Stimulated activated CD4-positive, alpha-beta T cell treated with anti-CD3 and anti-CD28 coated beads, Interleukin-12 subunit alpha, Interleukin-12 subunit beta, amount 100 ng/mL, for 4 hours (primary cell): ENCODE results near the gene VEGFD.

Source experiments
- DNase-seq: peaks from one replicate; pipeline ENCODE4 v3.0.0-alpha.2; 2020

The VEGFD gene, protein sequence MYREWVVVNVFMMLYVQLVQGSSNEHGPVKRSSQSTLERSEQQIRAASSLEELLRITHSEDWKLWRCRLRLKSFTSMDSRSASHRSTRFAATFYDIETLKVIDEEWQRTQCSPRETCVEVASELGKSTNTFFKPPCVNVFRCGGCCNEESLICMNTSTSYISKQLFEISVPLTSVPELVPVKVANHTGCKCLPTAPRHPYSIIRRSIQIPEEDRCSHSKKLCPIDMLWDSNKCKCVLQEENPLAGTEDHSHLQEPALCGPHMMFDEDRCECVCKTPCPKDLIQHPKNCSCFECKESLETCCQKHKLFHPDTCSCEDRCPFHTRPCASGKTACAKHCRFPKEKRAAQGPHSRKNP

GRCh38 chrX:15384304-15384703 lies at the start of gene VEGFD:
Gene VEGFD, minus strand, starts transcription at chrX:15384413. Its CDS starts 467 bp downstream, at chrX:15383946.
- no peak for DNase-seq

- DNase-seq = no peak
Measured at GRCh38 chrX:15430584-15430983, 46.4 kb upstream of the VEGFD start.

GRCh38 chrX:15430076-15430475 lies 45.9 kb upstream of the VEGFD start:
- no peak for DNase-seq

DNA sequence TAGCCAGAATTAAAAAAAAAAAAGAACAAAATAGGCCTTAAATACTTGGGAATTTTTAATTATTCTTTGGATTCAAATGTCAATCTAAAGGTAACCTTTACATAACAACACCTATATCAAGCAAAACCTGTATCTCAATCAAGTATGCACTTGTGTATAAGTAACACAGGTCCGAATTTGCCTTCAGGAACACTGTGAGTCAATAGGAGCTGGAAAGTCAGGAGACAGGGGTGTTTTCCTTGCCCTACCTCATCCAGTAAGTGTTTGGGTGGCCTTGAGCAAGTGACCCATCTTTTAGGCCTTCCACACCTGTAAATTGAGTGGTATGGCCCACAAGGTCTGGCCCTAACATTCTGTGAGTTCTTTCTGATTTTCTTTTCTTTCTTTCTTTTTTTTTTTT lies 40.8 kb upstream of the VEGFD start:
- DNase-seq = no peak

DNA sequence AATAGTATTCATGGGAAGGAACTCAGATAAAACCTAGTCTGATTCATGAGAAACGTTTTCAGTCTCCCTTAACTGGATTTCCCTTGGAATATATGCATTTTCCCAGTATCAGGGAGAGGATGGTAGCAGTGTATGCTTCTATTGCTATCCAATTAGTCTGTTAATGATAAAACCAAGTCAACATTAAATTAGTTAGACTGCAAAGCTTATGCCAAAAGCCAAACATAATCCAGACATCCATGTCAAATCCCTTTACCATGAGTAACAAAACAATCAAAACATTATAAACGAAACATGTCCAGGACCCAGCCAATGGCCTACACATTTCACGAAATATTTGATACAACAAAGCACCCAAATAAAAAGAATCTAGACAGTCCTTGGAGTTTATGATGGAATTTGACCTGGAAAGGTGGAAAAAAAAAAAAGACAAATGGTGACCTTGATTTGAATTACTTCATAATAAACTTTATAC lies 34.5 kb upstream of the VEGFD start:
- no peak for DNase-seq

DNA sequence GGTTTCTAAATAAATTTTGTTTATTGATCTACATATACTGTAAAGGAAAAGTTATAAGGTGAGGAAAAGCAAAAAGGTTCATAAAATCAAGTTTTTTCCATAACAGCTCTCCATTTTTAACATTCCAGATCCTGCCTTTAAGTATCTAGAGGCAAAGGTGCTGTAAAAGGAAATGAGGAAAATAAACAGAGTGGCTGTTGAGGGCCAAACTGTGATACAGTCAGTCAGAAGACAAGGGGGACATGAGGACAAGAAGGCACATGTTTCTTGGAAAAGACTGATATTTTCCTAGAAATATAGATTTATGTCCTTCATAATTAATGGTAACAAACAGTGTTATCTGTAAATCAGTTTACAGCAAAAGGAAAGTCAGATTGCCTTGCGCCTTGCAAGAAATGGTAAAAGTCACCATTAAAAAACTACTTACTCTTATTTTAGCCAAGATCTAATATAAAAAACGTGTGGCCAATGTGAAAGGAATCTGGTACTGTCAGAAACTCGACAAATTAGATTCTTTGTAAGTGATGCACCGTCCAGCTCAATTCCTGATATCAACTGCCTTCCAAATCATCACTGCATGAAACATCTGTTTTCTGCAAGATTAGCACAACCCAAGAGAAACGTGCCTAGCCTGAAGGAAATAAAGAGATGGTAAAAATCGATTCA lies 34.0 kb upstream of the VEGFD start:
- DNase-seq = no peak

- no peak for DNase-seq
Measured at GRCh38 chrX:15416133-15416993, 32.1 kb upstream of the VEGFD start.

- no peak for DNase-seq
Measured at GRCh38 chrX:15413101-15413500, 28.9 kb upstream of the VEGFD start.

DNA sequence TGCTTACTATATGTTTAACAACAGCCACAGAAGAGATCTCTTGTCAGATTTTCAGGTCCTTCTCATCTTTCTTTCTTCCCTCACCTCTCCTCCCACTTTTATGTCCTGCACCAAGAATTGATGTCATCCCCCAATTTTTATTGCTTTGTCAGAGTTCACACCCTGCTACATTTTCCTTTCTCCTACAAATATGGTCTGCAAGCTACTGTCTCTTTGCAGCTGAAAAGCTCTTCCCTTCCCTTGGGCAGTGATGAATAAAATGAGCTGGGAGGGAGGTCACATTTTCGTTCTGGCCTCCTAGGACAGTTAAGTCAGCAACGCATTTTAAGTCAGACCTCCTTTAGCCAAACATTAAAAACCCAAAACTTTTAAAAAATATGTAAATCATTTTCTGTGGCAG lies 26.7 kb upstream of the VEGFD start:
- no peak for DNase-seq

DNA sequence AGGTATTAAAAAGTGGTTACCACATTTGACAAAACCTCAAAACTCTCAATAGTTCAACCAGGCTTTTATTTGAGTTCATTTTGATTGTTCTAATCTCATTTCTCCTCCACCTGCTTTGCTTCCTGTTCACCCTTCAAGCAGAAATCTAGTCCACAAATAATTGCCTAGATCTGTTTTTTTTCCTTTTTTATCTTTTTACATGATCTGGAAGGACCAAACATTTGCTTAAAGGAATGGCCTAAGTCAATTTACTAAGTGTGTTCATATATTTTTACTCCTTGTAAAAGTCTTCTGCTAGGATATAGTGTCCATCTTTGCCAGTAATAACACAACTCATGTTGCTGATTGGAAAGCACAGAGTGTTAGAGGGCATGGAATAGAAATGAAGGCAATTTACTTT lies 26.2 kb upstream of the VEGFD start:
- no peak for DNase-seq

DNA sequence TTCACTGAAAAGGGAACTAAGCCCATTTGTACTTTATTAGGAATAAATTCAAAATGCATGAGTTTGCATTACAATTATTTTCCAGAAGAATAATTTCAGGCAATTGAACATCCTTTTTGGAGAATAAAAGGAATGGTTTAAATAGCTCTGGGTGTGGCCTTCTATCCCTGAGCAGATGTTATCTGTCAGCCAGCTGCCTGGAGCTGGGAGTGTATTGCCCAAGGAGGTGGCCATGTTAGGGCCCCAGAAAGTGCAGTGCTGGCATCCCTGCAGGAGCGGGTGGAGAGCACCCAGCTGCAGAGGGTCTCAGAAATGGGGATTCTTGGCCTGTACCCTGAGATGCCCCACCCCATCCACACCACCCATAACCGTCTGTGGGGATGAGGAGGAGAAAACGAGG lies 21.6 kb upstream of the VEGFD start:
- DNase-seq = no peak

GRCh38 chrX:15404401-15405096 lies 20.3 kb upstream of the VEGFD start:
- DNase-seq = no peak

- no peak for DNase-seq
Measured at GRCh38 chrX:15401378-15401777, 17.2 kb upstream of the VEGFD start.

- no peak for DNase-seq
Measured at GRCh38 chrX:15399962-15400391, 15.8 kb upstream of the VEGFD start.

DNA sequence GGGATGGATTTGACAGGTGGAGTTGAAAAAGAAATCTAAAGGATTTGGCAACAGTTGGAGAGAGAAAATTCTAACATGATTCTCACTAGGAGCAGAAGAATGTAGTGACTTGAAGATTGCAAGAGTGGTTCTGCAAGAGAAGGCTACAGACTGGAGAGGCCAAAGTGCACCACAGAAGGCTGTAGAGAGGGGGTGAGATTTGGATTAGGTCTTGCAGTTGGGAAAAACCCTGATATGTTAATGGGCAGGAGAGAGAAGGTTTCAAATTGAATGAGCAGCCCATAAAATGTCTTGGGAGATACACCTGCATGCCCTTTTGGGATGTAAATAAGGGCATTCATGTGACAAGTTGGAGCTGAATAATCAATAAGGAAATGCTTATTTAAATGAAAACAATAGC lies 14.7 kb upstream of the VEGFD start:
- DNase-seq = no peak

DNA sequence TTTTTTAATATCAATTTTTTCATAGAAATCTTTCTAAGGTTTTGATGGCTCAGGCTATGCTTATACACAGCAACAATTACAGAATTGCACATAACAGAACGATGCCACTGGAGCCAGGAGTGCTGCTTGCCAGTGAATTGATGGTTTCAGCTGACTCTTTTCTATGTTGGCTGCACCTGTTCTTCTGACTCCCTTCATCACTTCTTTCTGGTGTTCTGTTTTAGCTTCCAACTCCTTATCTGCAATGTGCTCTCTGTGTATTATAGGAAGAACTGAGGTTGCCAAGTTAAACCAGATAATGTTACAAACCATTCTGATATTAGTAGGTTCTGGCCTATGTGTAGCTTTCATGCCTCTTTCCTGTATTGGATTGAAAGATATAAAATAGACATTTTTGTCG lies 11.6 kb upstream of the VEGFD start:
- DNase-seq = no peak

- no peak for DNase-seq
Measured at GRCh38 chrX:15391850-15392249, 7.6 kb upstream of the VEGFD start.

DNA sequence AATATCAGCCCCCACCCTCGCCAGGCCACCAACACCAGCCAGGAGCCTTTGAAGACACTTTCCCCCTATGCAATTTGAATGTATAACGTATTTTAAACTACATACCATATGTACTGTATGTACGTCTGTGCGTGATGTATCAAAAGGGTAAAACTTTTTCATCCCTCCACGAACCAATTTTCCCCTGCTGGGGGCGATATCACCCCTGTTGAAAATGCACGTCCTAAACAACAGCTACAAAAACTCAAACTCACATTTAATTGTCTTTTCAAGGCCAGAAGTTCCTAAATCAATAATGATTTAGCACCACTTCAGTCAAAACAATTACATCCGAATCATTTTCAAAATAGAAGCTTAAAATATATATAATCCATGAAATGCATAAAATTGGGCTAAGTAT lies 1.4 kb downstream of the VEGFD start:
- no peak for DNase-seq

DNA sequence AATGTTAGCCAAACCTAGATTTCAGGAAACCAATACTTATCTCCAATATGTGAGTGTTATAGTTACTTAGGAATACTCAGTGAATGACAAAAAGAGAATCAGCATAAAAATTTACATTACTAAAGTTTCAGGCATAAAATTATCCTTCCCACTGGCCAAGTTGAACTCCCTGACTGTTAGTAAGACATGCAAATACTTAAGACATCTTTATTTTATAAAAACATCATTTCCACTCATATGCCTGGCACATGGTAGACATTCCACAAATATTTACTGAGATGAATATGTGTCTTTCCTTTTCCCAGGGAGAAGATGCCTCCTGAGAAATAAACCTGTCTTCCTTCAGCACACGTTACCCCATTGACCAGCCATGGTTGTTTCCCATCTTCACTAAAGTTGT lies 7.3 kb downstream of the VEGFD start:
- DNase-seq = no peak

- DNase-seq = no peak
Measured at GRCh38 chrX:15373976-15374375, 10.2 kb downstream of the VEGFD start.

DNA sequence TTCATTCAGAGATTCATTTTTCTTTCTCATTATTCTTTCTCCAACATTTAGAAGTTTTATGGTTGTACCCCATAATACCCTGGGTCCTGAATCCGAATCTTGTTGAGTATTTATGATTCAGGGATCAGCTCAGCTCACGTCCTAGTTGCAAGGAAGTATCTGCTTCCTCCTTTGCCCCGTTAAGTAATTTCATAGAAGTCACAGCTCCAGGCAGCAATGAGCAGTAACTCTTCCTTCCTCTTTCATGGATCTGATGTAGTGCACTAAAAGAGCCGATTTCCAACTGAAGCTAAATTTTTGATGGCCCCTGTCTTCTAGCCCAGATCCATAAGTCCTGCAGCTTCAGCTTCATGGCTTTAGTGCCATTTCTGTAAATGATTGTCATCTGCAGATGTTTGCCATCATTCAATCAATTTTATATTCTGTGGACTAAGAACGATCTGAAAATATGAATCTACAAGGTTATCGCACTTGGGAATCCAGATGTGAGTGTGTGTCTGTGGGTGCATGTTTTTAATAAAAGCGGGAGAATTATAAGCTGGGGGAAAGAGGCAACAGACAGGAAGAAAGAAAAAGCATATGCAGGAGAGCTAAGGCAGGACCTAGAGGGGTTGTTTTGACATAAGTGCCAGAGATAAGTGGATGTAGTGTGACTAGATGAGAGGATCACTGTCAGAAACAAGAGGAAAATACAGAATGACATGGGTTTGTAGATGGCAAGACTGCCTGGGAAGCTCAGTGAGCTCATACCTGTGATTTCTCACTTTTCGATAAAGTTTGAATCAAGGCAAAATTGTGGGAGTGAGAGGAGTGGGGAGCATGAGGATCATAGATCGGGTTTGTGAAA lies 17.5 kb downstream of the VEGFD start:
- DNase-seq = no peak

DNA sequence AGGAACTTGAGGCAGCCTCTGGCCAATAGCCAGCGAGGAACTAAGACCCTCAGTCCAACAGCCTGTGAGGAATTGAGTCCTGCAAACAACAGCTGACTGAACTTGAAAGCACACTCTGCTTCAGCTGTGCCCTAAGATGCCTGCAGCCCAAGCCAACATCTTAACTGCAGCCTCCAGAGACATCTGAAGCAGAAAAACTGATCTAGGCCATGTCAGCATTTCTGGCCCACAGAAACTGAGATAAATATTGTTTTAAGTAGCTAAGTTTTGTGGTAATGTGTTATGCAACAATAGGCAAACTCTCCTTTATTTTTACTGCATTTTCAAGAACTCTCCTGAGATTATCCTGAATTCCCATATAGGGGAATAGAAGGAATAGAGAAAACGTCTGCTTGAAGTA lies 24.5 kb downstream of the VEGFD start:
- DNase-seq = no peak
